ENCODE results near the gene RCCD1.
"Not testable (repeated sequence)": the region's sequence is repeated elsewhere in the genome, so short reads cannot be mapped to it uniquely, and the experiment has no call there.

RCCD1 gene, protein sequence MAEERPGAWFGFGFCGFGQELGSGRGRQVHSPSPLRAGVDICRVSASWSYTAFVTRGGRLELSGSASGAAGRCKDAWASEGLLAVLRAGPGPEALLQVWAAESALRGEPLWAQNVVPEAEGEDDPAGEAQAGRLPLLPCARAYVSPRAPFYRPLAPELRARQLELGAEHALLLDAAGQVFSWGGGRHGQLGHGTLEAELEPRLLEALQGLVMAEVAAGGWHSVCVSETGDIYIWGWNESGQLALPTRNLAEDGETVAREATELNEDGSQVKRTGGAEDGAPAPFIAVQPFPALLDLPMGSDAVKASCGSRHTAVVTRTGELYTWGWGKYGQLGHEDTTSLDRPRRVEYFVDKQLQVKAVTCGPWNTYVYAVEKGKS

DNA sequence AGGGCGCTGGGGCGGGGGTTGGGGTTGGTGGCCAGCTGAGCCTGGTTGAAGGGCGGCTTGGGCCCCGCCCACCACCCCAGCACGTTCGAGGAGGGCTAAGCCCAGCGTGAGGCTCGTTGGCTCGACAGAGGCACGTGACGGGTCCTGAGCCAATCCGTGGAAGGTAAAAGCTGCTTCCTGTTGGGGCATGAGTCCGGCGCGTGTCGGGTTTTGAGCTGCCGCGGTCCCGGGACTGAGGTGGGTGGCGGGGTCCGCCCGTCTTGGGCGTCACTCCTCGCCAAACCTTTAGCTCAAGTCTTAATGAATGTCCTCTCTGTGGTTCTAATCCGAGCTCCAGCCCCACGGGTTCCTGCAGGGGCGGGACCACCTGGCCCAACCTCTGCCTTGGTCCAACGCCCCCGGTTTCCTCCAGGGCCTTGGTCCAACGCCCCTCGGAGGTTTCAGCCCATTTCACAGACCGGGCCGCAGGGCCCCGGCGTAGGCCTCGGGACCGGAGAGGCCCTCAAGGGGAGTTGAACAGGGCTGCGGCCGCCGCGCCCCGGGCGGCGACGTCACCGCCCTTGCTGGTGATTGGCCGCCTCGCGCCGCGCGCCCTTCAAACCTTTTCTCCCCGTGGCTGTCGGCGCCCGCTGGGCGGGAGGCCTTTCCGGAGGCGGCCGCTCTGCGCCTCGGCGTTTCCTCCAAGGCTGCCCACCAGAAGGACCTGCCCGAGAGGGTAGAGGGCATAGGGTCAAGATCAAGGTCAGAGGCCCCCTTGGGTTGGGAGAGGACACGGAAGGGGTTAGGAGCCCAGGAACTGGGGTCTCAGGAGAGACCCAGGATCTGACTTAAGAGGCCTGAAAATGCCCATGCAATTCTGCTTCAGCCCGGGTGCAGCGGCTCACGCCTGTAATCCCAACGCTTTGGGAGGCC, at the start of gene RCCD1:
Gene RCCD1 (plus strand): TSS at position 173 of the 912 bp plus-strand sequence. CDS start 1,851 bp downstream, outside the sequence.
- DNase-seq, result peak; percentile 80

DNA sequence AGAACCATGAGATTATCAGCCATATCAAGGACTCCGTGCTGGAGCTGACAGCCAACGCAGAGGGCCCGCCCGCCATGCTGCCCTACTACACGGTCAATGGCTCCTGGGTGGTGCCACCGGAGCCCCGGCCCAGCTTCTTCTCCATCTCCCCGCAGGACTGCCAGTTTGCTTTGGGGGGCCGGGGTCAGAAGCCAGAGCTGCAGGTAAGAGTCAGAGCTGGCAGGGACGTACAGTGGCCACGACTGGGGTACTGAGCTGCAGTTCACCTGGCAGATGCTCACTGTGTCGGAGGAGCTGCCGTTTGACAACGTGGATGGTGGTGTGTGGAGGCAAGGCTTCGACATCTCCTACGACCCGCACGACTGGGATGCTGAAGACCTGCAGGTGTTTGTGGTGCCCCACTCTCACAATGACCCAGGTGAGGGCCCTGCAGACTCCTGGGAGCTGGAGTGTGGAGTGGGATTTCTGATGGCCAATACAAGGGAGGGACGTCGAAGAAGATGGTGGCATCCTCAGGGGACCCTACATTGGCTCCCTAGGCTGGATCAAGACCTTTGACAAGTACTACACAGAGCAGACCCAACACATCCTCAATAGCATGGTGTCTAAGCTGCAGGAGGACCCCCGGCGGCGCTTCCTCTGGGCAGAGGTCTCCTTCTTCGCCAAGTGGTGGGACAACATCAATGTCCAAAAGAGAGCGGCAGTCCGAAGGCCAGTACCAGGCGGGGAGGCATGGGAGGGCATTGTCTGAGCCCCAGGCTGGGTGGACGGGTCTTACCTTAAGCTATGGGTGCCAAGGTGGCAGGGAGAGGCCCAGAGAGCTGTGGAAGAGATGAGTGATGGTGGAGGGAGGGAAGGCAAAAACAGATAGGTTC, 49.1 kb upstream of the RCCD1 start:
- DNase-seq, result no peak

DNA sequence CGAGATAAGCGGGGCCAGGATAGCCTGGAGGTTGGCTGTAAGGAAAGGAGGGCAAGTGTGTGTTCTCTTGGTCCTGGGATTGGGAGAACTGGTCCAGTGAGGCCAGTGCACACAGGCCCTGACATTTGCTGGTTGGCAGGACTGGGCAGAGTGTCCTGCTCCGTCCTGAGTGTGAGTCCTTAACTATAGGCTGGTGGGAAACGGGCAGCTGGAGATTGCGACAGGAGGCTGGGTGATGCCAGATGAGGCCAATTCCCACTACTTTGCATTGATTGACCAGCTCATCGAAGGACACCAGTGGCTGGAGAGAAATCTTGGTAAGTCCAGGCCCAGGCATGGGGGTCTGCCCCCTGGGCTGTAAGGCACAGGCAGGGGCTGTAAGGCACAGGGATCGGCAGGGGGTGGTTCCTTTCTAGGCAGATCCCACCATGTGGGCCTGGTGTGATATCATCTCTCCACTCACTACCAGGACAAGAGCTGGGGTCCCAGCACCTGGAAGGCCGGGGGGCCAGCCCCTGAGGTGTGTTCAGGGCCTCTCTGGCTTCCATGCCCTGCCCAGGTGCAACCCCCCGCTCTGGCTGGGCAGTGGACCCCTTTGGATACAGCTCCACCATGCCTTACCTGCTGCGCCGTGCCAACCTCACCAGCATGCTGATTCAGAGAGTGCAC, 48.4 kb upstream of the RCCD1 start:
- no peak for DNase-seq

DNA sequence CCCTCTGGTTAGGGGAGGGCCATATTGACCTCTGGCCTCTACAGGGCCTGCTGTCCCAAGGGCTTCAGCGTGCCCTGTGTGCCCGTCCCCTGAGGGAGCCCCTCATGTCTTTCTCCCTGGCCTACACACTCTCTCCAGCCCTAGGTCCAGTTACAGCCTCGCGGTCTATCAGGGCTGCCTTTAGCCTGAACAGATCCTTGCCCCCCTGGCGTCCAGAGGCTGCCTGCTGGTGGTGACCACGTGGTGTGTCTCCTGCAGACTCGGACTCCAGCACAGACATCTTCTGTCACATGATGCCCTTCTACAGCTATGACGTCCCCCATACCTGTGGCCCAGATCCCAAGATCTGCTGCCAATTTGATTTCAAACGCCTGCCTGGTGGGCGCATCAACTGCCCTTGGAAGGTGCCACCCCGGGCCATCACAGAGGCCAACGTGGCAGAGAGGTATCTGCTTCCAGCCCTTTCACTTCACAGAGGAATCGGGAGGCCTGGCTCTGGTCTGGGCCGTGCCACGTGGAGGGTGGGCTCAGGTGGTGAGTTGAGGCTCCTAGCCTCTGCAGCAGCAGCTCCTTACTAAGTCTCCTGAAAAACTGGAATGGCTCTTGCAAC, 47.5 kb upstream of the RCCD1 start:
- DNase-seq, result no peak

DNA sequence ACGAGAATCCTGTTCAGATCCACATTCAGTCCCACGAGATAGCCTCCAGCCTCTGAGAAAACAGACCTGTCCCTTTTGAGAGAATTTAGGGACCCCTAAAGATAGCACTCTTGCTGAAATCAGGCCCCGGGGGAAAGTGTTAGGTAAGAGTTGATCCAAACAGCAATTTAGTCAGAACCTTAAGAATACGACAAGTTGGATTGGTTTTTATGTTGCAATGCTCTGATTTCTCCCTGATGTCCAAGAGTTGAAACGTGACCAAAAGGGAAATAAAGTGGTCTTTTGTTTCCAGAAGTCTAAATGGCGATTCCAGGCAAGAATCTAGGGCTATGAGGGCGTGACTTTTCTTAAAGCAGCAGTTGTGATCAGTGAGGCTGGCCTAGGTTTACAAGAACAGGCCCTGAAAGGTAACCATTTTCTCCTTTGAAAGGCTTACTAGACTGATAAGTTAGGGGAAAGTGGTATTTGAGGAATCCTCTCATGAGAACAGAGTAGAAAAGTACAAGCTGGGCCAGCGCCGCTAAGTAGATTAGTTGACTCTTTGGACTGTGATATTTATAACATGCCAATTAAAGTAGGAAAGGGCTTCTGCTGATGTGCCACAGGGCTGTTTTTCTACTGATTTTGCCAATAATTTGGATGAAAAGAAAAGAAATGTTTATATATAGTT, 46.7 kb upstream of the RCCD1 start:
- DNase-seq, result no peak

DNA sequence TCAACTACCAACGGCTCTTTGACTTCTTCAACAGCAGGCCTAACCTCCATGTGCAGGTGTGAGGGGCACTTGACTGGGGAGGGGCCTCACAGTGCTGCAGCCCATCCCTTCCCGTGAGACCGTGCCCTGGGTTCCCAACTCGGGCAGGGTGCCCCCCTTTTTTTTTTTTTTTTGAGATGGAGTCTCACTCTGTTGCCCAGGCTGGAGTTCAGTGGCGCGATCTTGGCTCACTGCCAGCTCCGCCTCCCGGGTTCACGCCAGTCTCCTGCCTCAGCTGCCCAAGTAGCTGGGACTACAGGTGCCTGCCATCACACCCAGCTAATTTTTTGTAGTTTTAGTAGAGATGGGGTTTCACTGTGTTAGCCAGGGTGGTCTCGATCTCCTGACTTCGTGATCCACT, 45.2 kb upstream of the RCCD1 start:
- DNase-seq, result not testable (repeated sequence)

DNA sequence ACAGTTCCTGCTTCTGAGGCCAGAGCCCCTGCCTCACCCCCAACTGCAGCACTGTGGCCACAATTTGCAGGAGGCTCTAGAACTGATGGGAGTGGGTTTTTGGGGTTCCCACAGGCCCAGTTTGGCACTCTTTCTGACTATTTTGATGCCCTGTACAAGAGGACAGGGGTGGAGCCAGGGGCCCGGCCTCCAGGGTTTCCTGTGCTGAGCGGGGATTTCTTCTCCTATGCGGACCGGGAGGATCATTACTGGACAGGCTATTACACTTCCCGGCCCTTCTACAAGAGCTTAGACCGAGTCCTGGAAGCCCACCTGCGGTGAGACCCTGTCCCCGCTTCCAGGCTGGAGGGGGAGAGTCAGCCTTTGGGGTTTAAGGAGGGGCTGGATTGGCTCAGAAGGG, 44.7 kb upstream of the RCCD1 start:
- no peak for DNase-seq

DNA sequence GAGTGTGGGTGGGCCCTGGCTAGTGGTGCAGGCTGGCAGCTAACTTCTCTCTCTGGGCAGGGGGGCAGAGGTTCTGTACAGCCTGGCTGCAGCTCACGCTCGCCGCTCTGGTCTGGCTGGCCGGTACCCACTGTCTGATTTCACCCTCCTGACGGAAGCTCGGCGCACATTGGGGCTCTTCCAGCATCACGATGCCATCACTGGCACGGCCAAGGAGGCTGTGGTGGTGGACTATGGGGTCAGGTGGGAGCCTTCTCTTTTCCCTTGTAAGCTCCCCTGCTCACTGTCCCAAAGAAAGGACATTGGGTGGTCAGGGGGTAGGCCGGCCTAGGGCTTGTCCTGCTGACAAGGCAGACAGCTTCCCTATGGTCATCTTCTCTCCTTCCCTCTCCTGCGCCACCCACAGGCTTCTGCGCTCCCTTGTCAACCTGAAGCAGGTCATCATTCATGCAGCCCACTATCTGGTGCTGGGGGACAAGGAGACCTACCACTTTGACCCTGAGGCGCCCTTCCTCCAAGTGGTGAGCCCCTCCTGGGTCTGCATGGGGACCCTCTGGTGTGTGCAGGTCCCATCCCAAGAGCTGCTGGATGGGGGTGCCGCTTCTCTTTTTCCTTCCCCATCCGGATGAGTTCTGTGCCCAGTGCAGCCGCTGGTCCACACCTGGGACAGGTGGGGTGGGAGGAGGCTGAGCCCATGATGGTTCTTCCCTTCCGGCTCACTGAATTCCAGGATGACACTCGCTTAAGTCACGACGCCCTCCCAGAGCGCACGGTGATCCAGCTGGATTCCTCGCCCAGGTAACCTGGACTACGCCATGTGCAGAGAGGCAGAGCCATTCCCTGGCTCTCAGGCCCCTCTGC, 44.0 kb upstream of the RCCD1 start:
- DNase-seq, result no peak

DNA sequence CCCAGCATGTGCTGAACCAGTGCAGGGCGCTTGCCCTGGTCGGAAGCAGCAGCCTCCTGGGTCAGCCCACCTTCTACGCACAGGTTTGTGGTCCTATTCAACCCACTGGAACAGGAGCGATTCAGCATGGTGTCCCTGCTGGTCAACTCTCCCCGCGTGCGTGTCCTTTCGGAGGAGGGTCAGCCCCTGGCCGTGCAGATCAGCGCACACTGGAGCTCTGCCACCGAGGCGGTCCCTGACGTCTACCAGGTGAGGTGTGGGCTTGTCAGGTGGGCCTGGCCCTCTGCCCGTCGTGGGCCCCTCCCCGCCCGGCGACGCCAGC, 43.4 kb upstream of the RCCD1 start:
- no peak for DNase-seq

DNA sequence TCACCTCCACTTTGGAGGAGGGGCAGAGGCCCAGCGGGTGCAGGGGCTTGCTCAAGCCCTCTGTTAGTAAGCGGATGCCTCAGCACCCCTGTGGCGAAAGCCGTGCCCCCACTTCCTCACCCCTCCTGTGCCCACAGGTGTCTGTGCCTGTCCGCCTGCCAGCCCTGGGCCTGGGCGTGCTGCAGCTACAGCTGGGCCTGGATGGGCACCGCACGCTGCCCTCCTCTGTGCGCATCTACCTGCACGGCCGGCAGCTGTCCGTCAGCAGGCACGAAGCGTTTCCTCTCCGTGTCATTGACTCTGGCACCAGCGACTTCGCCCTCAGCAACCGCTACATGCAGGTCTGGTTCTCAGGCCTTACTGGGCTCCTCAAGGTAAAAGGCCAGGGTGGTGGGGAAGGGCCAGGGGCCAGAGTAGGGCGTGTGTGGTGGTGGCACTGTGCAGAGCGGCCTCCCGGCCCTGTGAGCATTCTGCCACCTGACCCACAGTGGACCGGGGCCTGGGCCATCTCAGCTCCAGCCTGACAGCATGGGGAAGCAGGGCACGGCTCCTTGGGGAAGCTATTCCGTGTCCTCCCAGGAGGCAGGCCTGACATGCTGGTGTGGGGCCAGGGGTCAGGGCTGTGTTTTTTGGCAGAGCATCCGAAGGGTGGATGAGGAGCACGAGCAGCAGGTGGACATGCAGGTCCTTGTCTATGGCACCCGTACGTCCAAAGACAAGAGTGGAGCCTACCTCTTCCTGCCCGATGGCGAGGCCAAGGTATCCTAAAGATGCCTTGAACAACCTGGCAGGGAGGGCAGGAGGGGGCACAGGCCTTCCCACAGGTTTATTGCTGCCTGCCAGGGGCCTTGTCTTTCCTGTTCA, 42.5 kb upstream of the RCCD1 start:
- DNase-seq, result no peak

DNA sequence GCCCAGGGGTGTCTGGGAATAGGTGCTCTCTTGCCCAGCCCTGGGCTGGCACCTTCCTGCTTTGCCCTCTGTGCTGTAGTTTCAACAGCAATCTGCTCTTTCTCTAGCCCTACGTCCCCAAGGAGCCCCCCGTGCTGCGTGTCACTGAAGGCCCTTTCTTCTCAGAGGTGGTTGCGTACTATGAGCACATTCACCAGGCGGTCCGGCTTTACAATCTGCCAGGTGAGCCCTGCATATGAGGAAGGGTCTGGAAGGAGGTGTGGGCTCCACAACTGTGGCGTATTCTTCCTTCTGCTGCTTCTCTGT, 42.0 kb upstream of the RCCD1 start:
- no peak for DNase-seq

DNA sequence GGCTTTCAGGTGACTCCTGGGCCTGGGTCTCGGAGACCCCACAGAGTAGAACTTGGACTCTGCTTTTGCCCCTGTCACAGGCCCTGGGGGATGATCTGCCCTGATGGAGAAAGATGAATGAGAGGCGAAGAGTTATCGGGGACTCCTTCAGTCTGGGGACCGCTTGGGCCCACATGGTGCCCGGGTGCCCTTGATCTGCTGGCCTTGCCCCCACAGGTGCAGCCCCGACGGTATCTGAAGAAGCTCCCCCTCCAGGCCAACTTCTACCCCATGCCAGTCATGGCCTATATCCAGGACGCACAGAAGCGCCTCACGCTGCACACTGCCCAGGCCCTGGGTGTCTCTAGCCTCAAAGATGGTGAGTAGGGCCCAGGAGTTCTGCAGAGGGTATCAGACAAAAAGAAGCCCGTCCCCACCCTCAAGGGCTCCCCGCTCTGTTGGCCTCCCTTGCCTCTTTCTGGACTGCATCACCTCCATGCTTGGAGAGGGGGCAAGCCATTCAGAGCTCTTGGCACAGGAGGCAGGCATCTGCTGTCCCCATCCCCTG, 41.2 kb upstream of the RCCD1 start:
- DNase-seq, result no peak

DNA sequence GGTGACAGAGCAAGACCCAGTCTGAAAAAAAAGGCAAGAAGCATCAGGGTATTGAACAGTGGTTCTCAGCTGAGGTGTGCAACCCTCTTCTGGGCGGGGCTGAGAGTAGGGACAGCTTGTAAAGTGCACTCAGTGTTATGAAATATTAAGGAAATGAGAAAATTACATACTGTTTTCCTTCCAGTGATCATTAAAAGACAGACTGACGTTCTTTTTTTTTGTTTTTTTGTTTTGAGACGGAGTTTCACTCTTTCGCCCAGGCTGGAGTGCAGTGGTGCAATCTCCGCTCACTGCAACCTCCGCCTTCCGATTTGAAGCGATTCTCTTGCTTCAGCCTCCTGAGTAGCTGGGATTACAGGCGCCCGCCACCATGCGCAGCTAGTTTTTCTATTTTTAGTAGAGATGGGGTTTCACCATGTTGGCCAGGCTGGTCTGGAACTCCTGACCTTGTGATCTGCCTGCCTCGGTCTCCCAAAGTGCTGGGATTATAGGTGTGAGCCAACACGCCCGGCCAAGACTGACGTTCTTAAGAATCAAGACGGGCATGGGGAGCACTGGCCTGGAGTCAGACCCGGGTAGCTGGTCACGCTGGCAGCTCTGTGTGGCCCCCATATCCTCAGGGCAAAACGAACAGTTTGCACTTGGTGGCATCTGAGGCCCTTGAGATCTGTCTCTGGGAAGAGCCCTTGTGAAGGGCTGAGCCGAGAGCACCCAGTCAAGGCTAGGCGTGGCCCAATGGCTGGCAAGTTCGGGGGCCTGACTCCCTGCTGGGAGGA, 40.2 kb upstream of the RCCD1 start:
- no peak for DNase-seq

DNA sequence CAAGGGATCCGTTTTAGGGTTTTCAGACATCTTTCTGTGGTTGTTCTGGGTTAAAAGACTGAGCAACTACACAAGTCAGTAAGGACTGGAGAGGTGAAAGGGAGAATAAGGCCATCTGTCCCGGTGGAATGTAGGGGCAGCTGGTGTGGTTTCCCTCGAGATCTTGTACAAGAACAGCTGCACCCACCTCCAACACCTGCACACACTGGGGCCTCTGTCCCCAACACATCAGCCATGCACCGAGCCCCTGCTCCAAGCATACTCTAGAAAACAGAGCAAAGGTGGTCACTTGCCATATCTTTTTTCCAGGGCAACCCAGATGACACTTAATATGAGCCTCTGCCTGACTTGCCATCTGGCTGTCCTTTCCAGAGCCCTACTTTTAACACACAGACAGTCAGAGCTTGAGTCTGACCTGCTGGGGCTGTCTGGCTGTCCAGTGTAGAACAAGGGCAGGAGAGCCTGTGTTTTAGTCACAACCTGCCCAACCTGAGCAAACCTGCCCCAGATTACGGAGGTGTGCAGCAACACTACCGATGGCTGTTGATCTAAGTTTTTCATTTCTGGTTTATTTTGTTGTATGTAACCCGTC, 39.4 kb upstream of the RCCD1 start:
- DNase-seq, result no peak

DNA sequence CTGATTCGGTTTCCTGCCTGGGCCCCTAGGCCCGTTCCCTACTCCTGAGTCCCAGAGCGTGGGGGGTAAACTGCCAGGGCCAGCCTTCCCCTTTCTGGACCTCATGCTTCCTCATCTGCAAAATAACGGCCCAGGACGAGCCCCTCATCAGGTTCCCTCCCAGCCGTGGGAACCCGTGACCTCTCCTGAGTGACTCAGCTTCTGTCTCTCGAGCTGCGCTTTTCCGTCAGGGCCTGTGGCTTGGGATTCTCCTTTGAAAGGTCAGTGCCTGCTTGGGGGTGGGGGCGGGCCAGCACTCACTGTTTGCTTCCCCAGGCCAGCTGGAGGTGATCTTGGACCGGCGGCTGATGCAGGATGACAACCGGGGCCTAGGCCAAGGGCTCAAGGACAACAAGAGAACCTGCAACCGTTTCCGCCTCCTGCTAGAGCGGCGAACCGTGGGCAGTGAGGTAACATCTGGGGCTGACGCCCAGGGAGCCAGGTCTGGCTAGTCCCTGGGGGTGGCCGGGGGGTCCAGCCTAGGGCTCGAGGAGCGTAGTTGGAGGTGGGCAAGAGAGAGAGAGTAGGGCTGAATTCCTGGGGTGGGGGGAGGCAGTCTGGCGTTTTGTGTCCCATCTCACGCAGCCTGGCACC, 38.8 kb upstream of the RCCD1 start:
- no peak for DNase-seq

DNA sequence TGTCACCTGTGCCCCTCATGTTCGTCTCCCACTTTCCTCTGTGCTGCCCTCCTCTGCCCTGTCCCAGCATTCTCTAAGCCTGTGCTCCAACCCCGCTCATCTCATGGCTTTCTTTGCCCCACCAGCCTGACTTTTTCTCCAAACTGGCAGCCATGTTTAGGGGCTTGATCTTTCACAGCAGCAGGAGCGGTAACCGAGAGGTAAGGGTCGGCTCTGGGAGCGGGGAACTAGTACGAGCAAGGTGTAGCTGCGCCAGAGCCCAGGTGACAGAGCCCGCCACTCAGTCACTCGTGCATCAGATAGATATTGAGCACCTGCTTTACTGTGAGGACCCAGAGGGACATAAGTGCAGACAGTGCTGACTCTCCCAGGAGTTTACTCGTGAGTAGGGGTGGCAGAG, 38.2 kb upstream of the RCCD1 start:
- no peak for DNase-seq

DNA sequence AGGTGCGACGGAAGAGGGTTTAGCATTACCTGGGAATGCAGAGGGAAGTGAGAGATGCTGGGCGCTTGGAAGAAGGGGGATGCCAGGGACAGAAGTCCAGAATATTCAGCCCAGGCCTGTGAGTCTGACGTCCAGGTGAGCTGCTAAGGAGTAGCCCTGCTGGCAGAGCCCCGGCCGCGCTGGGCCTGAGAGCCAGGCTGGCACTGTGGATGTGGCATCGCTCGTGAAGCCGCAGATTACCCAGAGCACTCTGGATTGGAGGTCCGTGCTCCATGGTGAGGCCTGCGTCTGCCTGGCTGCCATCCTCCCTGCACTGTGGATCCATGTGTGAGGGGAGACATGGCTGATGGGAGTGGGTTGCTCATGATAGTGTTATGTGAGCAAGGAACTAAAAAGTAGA, 37.1 kb upstream of the RCCD1 start:
- DNase-seq, result no peak
